ENCODE results near the gene PRKCA. TPM values are rescaled to one million over a fixed set of nuclear protein-coding genes. Genes with fewer than 3 reads are reported as not detected.
A peak's percentile ranks its signal among the peaks of the same experiment; 100 is the strongest.

Gene PRKCA
- total and polyA plus RNA-seq, 9 of the 15 experiments (the other 6 are each of a cell fraction or from before 2014, with no cell fraction given), result 3.2 to 33.0 (median 17.8) TPM

- TF ChIP-seq GTF3C2 (IDR thresholded peaks at IDR 0.05; ENCODE audit: borderline replicate concordance, extremely low read depth, insufficient read length), result no peak
- peak; percentile 72 for TF ChIP-seq MTA2 (IDR thresholded peaks at IDR 0.05; ENCODE audit: low read depth)
- TF ChIP-seq MAX (CRISPR knock-in tag; IDR thresholded peaks at IDR 0.05), result no peak
- peak; percentile 18; the same call in 1 of the 2 replicates for TF ChIP-seq KAT7 (CRISPR knock-in tag; IDR thresholded peaks at IDR 0.05; ENCODE audit: borderline replicate concordance)
- no peak for TF ChIP-seq SIX5 (IDR thresholded peaks at IDR 0.05; ENCODE audit: borderline replicate concordance in 1 of 2, insufficient read depth in 1 of 2, low read depth in 1 of 2, low read length in 2 of 2)
- peak; percentile 86; the same call in 1 of the 2 replicates for TF ChIP-seq NCOA1 (IDR thresholded peaks at IDR 0.05; ENCODE audit: low read depth)
- no peak for TF ChIP-seq RNF219 (CRISPR knock-in tag; IDR thresholded peaks at IDR 0.05)
- TF ChIP-seq ARID4B (CRISPR knock-in tag; IDR thresholded peaks at IDR 0.05), result no peak
- no peak for TF ChIP-seq ELK3 (CRISPR knock-in tag; IDR thresholded peaks at IDR 0.05)
- no peak for TF ChIP-seq MCM2 (IDR thresholded peaks at IDR 0.05; ENCODE audit: low read depth)
- peak; percentile 75 for TF ChIP-seq CREM (IDR thresholded peaks at IDR 0.05; ENCODE audit: low read depth)
- peak; percentile 56; the same call in 1 of the 2 replicates for TF ChIP-seq NFIC (IDR thresholded peaks at IDR 0.05)
Measured at GRCh38 chr17:66343531-66344078, 41.2 kb downstream of the PRKCA start (continued).

Data from K562 (cell line).